ENCODE data around the gene MARK2. TPM values are rescaled to one million over a fixed set of nuclear protein-coding genes. Genes with fewer than 3 reads are reported as not detected.
A peak's percentile ranks its signal among the peaks of the same experiment; 100 is the strongest.

Gene MARK2
- total and polyA plus RNA-seq, 12 donors: 12.6 to 42.7 (median 37.3) TPM

DNA sequence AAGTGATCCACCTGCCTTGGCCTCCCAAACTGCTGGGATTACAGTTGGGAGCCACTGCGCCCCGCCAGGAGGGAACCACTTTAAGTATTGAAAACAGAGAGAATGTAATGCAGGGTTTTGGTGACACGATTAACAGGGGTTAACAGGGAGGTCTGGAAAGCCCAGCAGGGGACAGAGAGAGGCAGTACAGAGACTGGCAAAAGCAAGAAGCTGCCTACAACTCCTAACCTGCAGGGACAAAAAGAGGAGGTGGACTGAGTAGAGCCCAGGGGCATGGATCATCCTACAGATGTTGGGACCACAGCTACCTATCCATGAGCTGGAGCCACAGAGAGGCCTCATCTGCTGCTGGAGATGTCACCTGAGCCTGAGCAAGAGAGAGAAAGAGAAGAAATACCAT is 27.4 kb upstream of the MARK2 start:
- DNase-seq (no peak), ATAC-seq (no peak)
- Histone ChIP-seq H3K36me3 (peaks cover 0 to 7% (median 0%) of the 10 kb centered on the region in 9 donors), H3K4me3 (no peak overlapping the region), H3K9me3 (no peaks in the 10 kb centered on the region), H3K27me3 (no peaks in the 10 kb centered on the region), H3K27ac (no peak overlapping the region), H3K4me1 (peaks cover 0 to 38% (median 22%) of the 10 kb centered on the region in 9 donors)
- WGBS, 2 donors: 83 to 86% methylated on average over 3 of the region's 3 CpGs
- TF ChIP-seq, protein P1, sequence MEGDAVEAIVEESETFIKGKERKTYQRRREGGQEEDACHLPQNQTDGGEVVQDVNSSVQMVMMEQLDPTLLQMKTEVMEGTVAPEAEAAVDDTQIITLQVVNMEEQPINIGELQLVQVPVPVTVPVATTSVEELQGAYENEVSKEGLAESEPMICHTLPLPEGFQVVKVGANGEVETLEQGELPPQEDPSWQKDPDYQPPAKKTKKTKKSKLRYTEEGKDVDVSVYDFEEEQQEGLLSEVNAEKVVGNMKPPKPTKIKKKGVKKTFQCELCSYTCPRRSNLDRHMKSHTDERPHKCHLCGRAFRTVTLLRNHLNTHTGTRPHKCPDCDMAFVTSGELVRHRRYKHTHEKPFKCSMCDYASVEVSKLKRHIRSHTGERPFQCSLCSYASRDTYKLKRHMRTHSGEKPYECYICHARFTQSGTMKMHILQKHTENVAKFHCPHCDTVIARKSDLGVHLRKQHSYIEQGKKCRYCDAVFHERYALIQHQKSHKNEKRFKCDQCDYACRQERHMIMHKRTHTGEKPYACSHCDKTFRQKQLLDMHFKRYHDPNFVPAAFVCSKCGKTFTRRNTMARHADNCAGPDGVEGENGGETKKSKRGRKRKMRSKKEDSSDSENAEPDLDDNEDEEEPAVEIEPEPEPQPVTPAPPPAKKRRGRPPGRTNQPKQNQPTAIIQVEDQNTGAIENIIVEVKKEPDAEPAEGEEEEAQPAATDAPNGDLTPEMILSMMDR (IDR thresholded peaks at IDR 0.05): no peak
- intact Hi-C loops (cut with DNase I): loop anchor here in 6 of 10 donors (5.0 to 10.0 kb wide), 4 partner anchors 34 to 47 kb away; partner anchors contain the start of gene ZFTA (in 4 of the 6)

GRCh38 chr11:63813035-63813562 is 25.8 kb upstream of the MARK2 start, which contains the start of gene SPINDOC:
SPINDOC (plus strand) TSS chr11:63813456; CDS start chr11:63813687, 231 bp downstream.
- Histone ChIP-seq H3K4me3 (peak within 1 kb of the TSS; percentile 76 to 100 (median 96)), H3K9me3 (no peaks in the 10 kb centered on the region), H3K27me3 (no peaks in the 10 kb centered on the region), H3K36me3 (peaks cover 0 to 22% (median 6%) of the 10 kb centered on the region in 9 donors), H3K27ac (peak within 1 kb of the TSS; percentile 35 to 93 (median 82)), H3K4me1 (peaks cover 0 to 38% (median 22%) of the 10 kb centered on the region in 9 donors)
- intact Hi-C loops (cut with DNase I): loop anchor here in 7 of 10 donors (2.0 to 10.0 kb wide), 5 partner anchors 36 to 48 kb away; partner anchors contain the start of gene ZFTA (in 5 of the 7)
- peak; percentile 87 to 95 (median 93) for ATAC-seq
- DNase-seq: peak; percentile 81 to 83
- TF ChIP-seq, protein P1 (IDR thresholded peaks at IDR 0.05): no peak
- WGBS, 2 donors: 1% methylated on average over 62 to 65 of the region's 65 CpGs

DNA sequence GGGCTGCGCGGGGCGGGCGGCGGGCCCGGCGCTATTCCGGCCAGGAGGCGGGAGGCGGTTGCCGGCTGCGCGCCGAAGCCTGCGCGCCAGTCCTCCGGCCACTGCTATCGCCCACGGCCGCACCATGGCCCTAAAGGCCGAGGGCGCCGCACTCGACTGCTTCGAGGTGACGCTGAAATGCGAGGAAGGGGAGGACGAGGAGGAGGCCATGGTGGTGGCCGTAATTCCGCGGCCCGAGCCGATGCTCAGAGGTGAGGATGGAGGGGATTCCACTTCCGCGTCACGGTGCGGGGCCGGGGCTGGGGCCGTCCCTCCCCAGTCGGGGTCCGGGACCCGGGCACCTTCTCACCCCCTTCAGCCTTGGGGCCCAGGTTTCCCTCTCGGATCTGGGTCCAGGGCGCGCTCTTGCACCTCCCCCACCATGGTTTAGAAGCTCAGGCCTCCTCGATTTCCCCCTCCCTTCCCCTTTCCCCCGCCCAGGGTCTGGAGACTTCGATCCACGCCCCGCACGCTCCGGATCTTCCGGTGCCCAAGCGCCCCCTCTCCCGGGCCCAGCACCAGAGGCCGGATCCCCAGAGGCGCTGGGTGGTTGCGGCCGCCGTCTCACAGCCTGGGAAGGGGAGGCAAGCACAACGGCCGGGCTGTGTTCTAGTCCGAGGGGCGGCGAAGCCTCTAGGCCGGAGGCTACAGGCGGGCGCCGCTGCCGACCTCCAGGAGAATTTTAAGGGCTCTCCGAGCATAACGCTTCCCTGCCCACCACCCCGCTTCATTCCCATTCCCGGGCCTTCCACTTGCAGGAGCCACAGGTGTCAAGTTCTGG is 25.1 kb upstream of the MARK2 start:
- H3K27ac ChIP-seq: peak overlapping the region; percentile 35 to 93 (median 82)
- TF ChIP-seq, protein P1 (IDR thresholded peaks at IDR 0.05): no peak
- H3K27me3 ChIP-seq: no peaks in the 10 kb centered on the region
- peak overlapping the region; percentile 76 to 100 (median 96) for H3K4me3 ChIP-seq
- no peaks in the 10 kb centered on the region for H3K9me3 ChIP-seq
- intact Hi-C loops (cut with DNase I): loop anchor here in 7 of 10 donors (2.0 to 10.0 kb wide), 5 partner anchors 36 to 49 kb away; partner anchors contain the start of gene ZFTA (in 5 of the 7)
- peaks cover 0 to 29% (median 11%) of the 10 kb centered on the region in 9 donors for H3K36me3 ChIP-seq
- peaks cover 0 to 38% (median 22%) of the 10 kb centered on the region in 9 donors for H3K4me1 ChIP-seq
- DNase-seq: peak; percentile 39 to 59
- peak; percentile 49 to 71 (median 60) for ATAC-seq
- WGBS, 2 donors: 0 to 1% methylated on average over 66 to 67 of the region's 74 CpGs

GRCh38 chr11:63814383-63814736 is 24.6 kb upstream of the MARK2 start:
- H3K9me3 ChIP-seq: no peaks in the 10 kb centered on the region
- DNase-seq (no peak), ATAC-seq (peak in 1 of 8 donors; percentile 5)
- H3K27me3 ChIP-seq: no peaks in the 10 kb centered on the region
- TF ChIP-seq, protein P1 (IDR thresholded peaks at IDR 0.05): no peak
- H3K27ac ChIP-seq: peak overlapping the region in 6 of 10 donors; percentile 80 to 93 (median 84)
- peak overlapping the region; percentile 76 to 100 (median 96) for H3K4me3 ChIP-seq
- intact Hi-C loops (cut with DNase I): loop anchor here in 6 of 10 donors (5.0 to 10.0 kb wide), 4 partner anchors 37 to 50 kb away; partner anchors contain the start of gene ZFTA (in 4 of the 6)
- H3K4me1 ChIP-seq: peaks cover 0 to 38% (median 22%) of the 10 kb centered on the region in 9 donors
- H3K36me3 ChIP-seq: peaks cover 0 to 35% (median 16%) of the 10 kb centered on the region in 9 donors
- 22% methylated on average over 7 of the region's 7 CpGs for WGBS, 2 donors

Measured in heart right ventricle (tissue), 16 donors.